ENCODE results near the gene PARD6A. TPM values are rescaled to one million over a fixed set of nuclear protein-coding genes. Genes with fewer than 3 reads are reported as not detected.

Gene PARD6A
- total and polyA plus RNA-seq, 2 of the 13 experiments (the other 11 are each of a cell fraction or from before 2014, with no cell fraction given), result 3.5 to 4.3 TPM

DNA sequence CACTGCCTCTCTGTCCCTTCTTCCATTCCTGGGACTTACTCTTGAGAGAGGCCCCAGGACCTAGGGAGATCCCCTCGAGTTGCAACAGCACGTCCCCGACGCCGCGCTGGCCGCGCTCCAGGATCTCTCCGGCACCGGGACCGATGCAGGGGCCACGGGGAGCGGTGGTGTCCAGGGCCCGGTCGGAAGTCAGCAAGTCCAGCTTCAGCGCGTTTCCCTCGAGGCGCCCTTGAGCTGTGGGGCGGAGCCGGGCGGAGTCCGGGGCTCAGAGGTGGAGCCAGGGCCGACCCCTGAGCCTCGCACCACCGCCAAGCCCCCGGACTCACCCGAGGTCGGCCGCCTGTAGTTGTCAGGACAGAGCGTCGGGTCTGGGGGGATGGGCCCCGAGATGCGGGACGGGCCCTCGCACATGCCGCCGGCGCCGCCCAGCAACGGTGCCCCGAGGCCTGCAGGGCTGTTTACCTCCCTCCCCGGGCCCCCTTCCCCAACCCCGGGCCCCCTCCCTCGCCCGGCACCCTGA lies 5.3 kb downstream of the PARD6A start (continued):
- peak; percentile 86 for TF ChIP-seq ZNF230 (CRISPR knock-in tag; IDR thresholded peaks at IDR 0.05)
- no peak for TF ChIP-seq EHMT2 (IDR thresholded peaks at IDR 0.05; ENCODE audit: borderline replicate concordance, low read depth, low read length)
- TF ChIP-seq ZNF501 (CRISPR knock-in tag; IDR thresholded peaks at IDR 0.05), result no peak
- TF ChIP-seq RELA (CRISPR knock-in tag; IDR thresholded peaks at IDR 0.05), result no peak; the same call in 1 of the 2 replicates
- TF ChIP-seq ZNF772 (CRISPR knock-in tag; IDR thresholded peaks at IDR 0.05), result no peak; the same call in 1 of the 2 replicates
- no peak for TF ChIP-seq MYNN (CRISPR knock-in tag; IDR thresholded peaks at IDR 0.05; ENCODE audit: low read depth)
- TF ChIP-seq NFE2 (CRISPR knock-in tag; IDR thresholded peaks at IDR 0.05), result no peak
- TF ChIP-seq, protein P1, sequence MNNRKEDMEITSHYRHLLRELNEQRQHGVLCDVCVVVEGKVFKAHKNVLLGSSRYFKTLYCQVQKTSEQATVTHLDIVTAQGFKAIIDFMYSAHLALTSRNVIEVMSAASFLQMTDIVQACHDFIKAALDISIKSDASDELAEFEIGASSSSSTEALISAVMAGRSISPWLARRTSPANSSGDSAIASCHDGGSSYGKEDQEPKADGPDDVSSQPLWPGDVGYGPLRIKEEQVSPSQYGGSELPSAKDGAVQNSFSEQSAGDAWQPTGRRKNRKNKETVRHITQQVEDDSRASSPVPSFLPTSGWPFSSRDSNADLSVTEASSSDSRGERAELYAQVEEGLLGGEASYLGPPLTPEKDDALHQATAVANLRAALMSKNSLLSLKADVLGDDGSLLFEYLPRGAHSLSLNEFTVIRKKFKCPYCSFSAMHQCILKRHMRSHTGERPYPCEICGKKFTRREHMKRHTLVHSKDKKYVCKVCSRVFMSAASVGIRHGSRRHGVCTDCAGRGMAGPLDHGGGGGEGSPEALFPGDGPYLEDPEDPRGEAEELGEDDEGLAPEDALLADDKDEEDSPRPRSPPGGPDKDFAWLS (CRISPR knock-in tag; IDR thresholded peaks at IDR 0.05; ENCODE audit: borderline replicate concordance), result no peak
- TF ChIP-seq, protein P2, sequence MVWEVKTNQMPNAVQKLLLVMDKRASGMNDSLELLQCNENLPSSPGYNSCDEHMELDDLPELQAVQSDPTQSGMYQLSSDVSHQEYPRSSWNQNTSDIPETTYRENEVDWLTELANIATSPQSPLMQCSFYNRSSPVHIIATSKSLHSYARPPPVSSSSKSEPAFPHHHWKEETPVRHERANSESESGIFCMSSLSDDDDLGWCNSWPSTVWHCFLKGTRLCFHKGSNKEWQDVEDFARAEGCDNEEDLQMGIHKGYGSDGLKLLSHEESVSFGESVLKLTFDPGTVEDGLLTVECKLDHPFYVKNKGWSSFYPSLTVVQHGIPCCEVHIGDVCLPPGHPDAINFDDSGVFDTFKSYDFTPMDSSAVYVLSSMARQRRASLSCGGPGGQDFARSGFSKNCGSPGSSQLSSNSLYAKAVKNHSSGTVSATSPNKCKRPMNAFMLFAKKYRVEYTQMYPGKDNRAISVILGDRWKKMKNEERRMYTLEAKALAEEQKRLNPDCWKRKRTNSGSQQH (CRISPR knock-in tag; IDR thresholded peaks at IDR 0.05; ENCODE audit: low read depth), result no peak
- TF ChIP-seq ZNF329 (CRISPR knock-in tag; IDR thresholded peaks at IDR 0.05; ENCODE audit: low read depth), result no peak; the same call in 1 of the 2 replicates
- TF ChIP-seq ZNF792 (CRISPR knock-in tag; IDR thresholded peaks at IDR 0.05), result no peak
- TF ChIP-seq ZNF672 (CRISPR knock-in tag; IDR thresholded peaks at IDR 0.05), result no peak
- TF ChIP-seq ARNT (IDR thresholded peaks at IDR 0.05), result no peak
- TF ChIP-seq, protein P3, sequence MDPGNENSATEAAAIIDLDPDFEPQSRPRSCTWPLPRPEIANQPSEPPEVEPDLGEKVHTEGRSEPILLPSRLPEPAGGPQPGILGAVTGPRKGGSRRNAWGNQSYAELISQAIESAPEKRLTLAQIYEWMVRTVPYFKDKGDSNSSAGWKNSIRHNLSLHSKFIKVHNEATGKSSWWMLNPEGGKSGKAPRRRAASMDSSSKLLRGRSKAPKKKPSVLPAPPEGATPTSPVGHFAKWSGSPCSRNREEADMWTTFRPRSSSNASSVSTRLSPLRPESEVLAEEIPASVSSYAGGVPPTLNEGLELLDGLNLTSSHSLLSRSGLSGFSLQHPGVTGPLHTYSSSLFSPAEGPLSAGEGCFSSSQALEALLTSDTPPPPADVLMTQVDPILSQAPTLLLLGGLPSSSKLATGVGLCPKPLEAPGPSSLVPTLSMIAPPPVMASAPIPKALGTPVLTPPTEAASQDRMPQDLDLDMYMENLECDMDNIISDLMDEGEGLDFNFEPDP (CRISPR knock-in tag; conservative IDR thresholded peaks at IDR 0.05), result 0 out of 2 replicates have a peak, but pooled peaks have one; percentile 71
- no peak for TF ChIP-seq NFRKB (IDR thresholded peaks at IDR 0.05)
- TF ChIP-seq NRL (CRISPR knock-in tag; IDR thresholded peaks at IDR 0.05; ENCODE audit: borderline replicate concordance), result peak; percentile 71; the same call in 1 of the 2 replicates
- TF ChIP-seq, protein P4, sequence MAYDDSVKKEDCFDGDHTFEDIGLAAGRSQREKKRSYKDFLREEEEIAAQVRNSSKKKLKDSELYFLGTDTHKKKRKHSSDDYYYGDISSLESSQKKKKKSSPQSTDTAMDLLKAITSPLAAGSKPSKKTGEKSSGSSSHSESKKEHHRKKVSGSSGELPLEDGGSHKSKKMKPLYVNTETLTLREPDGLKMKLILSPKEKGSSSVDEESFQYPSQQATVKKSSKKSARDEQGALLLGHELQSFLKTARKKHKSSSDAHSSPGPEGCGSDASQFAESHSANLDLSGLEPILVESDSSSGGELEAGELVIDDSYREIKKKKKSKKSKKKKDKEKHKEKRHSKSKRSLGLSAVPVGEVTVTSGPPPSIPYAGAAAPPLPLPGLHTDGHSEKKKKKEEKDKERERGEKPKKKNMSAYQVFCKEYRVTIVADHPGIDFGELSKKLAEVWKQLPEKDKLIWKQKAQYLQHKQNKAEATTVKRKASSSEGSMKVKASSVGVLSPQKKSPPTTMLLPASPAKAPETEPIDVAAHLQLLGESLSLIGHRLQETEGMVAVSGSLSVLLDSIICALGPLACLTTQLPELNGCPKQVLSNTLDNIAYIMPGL (CRISPR knock-in tag; IDR thresholded peaks at IDR 0.05; ENCODE audit: borderline replicate concordance in 1 of 2, low read depth in 1 of 2), result peak in 1 of 2 experiments; percentile 2; a peak in 1 of 4 replicates
- TF ChIP-seq FOXK2 (IDR thresholded peaks at IDR 0.05), result no peak
- TF ChIP-seq ISX (CRISPR knock-in tag; conservative IDR thresholded peaks at IDR 0.05), result no peak
- TF ChIP-seq SRF (IDR thresholded peaks at IDR 0.05; ENCODE audit: low read depth, low read length), result no peak
- TF ChIP-seq ZNF296 (CRISPR knock-in tag; conservative IDR thresholded peaks at IDR 0.05), result peak; percentile 81; the same call in 1 of the 2 replicates
- TF ChIP-seq, protein P5, sequence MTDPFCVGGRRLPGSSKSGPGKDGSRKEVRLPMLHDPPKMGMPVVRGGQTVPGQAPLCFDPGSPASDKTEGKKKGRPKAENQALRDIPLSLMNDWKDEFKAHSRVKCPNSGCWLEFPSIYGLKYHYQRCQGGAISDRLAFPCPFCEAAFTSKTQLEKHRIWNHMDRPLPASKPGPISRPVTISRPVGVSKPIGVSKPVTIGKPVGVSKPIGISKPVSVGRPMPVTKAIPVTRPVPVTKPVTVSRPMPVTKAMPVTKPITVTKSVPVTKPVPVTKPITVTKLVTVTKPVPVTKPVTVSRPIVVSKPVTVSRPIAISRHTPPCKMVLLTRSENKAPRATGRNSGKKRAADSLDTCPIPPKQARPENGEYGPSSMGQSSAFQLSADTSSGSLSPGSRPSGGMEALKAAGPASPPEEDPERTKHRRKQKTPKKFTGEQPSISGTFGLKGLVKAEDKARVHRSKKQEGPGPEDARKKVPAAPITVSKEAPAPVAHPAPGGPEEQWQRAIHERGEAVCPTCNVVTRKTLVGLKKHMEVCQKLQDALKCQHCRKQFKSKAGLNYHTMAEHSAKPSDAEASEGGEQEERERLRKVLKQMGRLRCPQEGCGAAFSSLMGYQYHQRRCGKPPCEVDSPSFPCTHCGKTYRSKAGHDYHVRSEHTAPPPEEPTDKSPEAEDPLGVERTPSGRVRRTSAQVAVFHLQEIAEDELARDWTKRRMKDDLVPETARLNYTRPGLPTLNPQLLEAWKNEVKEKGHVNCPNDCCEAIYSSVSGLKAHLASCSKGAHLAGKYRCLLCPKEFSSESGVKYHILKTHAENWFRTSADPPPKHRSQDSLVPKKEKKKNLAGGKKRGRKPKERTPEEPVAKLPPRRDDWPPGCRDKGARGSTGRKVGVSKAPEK (CRISPR knock-in tag; IDR thresholded peaks at IDR 0.05; ENCODE audit: borderline replicate concordance), result 0 out of 2 replicates have a peak, but pooled peaks have one; percentile 43

Data from HepG2 (cell line).